Measurements from ENCODE around the gene ALG8.

Gene ALG8

DNA sequence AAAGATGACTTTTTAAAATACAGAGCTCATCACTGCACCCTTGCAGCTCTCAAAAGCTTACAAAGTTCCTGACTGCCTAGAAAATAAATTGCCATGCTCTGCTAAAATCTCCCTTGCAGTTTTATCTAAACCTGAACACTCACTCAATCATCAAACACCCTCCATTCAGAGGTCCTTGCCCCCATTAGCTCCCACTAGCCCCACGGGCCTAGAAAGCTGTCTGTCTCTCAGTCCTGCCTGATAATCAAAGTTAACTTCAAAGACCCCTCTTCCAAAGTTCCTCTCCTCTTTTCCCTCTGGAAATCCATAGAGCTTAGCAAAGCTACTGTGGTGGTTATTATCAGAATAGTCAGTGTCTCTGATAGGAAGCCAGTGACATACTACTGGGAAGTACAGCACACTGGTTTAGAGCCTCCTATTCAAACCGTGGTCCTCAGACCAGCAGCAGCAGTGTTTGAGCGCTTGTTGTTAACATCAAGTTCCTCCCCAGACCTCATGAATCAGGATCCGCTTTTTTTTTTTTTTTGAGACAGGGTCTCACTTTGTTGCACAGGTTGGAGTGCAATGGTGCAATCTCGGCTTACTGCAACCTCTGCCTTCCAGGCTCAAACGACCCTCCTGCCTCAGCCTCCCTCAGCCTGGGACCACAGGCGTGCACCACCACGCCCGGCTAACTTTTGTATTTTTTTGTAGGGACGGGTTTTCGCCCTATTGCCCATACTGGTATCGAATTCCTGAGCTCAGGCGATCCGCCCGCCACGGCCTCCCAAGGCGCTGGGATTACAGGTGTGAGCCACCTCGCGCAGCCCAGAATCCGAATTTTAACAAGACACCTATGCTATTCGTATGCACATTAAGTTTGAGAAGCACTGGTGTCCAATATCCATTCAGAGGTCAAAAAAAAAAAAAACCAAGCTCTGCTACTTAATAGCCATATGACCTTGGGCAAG lies 60.9 kb downstream of the ALG8 start:
- no peak for TF ChIP-seq ZNF274 (IDR thresholded peaks at IDR 0.05; ENCODE audit: low read depth, low read length)
- H3K4me3 ChIP-seq (ENCODE audit: low read length), result peak overlapping the region; percentile 84

DNA sequence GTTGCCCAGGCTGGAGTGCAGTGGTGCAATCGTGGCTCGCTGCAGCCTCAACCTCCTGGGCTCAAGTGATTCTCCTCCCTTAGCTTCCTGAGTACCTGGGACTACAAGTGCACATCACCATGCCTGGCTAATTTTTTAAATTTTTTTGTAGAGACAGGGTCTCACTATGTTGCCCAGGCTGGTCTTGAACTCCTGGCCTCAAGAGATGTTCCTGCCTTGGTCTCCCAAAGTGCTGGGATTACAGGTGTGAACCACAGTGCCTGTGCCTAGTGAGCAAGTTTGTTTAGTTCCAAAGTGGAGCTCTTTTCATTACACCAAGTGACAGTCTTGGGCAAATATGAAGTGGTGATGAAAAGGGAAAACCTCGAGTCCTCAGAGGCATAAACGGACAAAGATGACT lies 61.8 kb downstream of the ALG8 start:
- H3K4me3 ChIP-seq (ENCODE audit: low read length), result peak overlapping the region; percentile 84; the same call in 1 of the 2 replicates

- H3K4me3 ChIP-seq (ENCODE audit: low read length), result no peak overlapping the region
- no peak for TF ChIP-seq ZNF274 (IDR thresholded peaks at IDR 0.05; ENCODE audit: low read depth, low read length)
Observed at GRCh38 chr11:78076733-78077403, 62.6 kb downstream of the ALG8 start.

GRCh38 chr11:78074756-78075155 lies 64.7 kb downstream of the ALG8 start:
- no peak for TF ChIP-seq ZNF274 (IDR thresholded peaks at IDR 0.05; ENCODE audit: low read depth, low read length)
- no peak overlapping the region for H3K4me3 ChIP-seq (ENCODE audit: low read length)

DNA sequence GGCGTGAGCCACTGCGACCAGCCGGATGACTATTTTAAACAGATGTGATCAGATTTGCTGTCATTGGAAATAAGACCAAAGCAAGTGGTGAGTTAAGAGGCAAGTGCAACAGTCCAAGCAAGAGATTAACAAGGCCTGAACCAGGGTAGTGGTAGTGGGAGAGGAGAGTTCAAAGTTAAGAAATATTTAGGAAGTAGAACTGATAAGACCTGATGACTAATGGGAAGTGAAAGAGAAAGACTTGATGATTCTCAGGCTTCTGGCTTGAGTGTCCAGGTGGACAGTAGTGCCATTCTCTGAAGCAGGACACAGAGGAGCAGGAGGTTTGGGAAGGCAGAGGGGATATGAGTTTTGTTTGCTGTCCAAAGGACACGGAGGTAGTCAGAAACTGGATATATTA lies 67.0 kb downstream of the ALG8 start:
- H3K4me3 ChIP-seq (ENCODE audit: low read length), result no peak overlapping the region
- no peak for TF ChIP-seq ZNF274 (IDR thresholded peaks at IDR 0.05; ENCODE audit: low read depth, low read length)

- no peak for TF ChIP-seq ZNF274 (IDR thresholded peaks at IDR 0.05; ENCODE audit: low read depth, low read length)
- no peak overlapping the region for H3K4me3 ChIP-seq (ENCODE audit: low read length)
Observed at GRCh38 chr11:78071717-78072116, 67.7 kb downstream of the ALG8 start.

DNA sequence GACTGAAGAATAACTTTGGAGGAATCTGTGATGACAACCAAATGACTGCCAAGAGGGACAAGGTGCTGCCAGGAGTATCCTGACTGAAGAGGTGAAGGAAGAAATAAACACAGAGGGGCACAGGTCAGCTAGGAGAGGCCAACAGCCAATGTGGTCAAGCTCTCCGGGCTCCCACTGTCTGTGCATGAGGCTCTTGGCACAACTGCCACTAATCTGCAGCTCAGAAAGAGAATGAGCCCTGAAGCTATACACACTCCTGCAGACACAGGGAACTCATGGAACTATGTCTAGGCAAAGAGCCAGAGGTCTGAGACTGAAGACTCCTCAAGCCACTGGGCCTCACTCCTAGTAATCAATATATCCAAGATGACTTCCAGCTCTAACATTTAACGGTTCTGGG lies 68.8 kb downstream of the ALG8 start:
- no peak for TF ChIP-seq ZNF274 (IDR thresholded peaks at IDR 0.05; ENCODE audit: low read depth, low read length)
- H3K4me3 ChIP-seq (ENCODE audit: low read length), result no peak overlapping the region

GRCh38 chr11:78069465-78069864 lies 70.0 kb downstream of the ALG8 start:
- no peak for TF ChIP-seq ZNF274 (IDR thresholded peaks at IDR 0.05; ENCODE audit: low read depth, low read length)
- no peak overlapping the region for H3K4me3 ChIP-seq (ENCODE audit: low read length)

DNA sequence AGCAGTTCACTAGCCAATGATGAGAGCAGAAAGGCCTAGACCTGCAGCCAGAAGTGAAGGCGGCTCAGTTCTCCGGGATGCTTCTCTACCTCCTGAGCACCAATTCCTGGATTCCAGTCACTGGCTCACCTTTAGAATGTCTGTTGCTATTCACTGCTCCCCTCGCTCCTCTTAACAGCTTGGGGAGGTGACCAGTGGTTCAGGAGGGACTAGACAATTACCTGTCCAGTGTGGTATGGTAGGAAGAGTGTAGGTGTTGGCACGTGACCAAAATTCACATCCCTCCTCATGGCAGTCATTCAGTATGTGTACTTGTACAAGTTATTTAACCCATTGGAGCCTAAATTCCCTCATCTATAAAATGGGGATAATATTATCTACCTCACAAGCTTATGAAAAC lies 71.7 kb downstream of the ALG8 start:
- TF ChIP-seq ZNF274 (IDR thresholded peaks at IDR 0.05; ENCODE audit: low read depth, low read length), result no peak
- H3K4me3 ChIP-seq (ENCODE audit: low read length), result no peak overlapping the region

DNA sequence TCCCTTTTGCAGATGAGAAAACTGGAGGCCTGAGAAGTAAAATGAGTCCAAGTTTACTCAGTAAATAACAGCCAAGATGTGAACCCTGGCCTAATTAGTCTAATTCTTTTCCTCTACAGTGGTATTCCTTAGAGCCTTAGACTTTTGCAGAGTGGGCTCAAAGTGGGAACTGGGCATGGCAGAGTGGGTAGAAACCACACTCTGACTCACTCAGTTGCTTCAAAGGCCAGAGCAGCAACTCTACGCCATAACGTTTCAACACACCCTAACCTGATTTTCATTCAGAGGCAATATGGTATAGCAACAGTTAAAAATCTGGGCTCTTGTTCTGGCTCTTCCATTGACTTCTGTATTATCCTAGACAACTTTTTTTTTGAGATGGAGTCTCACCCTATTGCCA lies 73.0 kb downstream of the ALG8 start:
- TF ChIP-seq ZNF274 (IDR thresholded peaks at IDR 0.05; ENCODE audit: low read depth, low read length), result no peak
- no peak overlapping the region for H3K4me3 ChIP-seq (ENCODE audit: low read length)

GRCh38 chr11:78065203-78065602 lies 74.2 kb downstream of the ALG8 start:
- TF ChIP-seq ZNF274 (IDR thresholded peaks at IDR 0.05; ENCODE audit: low read depth, low read length), result no peak
- H3K4me3 ChIP-seq (ENCODE audit: low read length), result no peak overlapping the region

GRCh38 chr11:78063440-78064181 lies 75.8 kb downstream of the ALG8 start, which contains the start of gene THRSP:
Gene THRSP, plus strand, starts transcription at chr11:78063861. Its CDS starts 21 bp downstream, at chr11:78063882.
- no peak within 1 kb of the TSS for H3K4me3 ChIP-seq (ENCODE audit: low read length)
- TF ChIP-seq ZNF274 (IDR thresholded peaks at IDR 0.05; ENCODE audit: low read depth, low read length), result no peak

DNA sequence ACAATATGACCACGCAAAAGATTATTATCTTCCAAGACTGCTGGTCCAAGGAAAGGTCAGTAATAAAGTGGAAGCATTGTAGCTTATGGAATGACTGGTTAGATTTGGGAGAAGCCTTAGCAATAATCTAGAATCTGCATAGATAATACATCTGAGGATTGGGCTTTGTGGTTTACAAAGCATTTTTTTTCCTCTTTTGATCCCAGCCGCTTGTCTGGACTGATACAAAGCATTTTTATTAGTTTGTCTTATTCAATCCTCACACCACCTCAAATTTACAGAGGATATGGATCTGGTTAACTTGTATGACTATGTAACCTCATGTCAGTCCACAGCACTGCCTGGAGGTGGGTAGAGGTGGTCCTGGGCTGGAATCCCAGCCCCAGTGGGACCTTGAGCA lies 76.8 kb downstream of the ALG8 start:
- no peak overlapping the region for H3K4me3 ChIP-seq (ENCODE audit: low read length)
- TF ChIP-seq ZNF274 (IDR thresholded peaks at IDR 0.05; ENCODE audit: low read depth, low read length), result no peak

DNA sequence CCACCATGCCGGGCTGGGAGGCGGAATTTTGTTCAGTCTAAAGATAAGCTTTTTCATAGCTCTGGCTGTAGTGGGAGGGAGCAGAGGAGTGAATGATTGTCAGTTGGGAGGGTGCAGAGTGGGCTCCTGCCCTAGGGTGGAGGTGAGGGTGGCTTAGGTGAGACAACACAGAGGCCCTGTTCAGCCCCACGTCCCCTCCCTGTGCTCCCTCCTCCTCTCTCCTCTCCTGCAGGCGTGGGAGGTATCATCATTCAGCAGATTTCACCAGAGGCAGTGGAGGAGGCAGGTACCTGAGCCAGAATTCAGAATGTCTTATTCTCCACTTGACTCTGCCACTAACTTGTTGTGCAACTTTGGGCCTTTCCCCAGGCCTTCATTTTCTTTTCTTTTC lies 77.5 kb downstream of the ALG8 start:
- TF ChIP-seq ZNF274 (IDR thresholded peaks at IDR 0.05; ENCODE audit: low read depth, low read length), result no peak

More for the DNA sequence above, 77.5 kb downstream of the ALG8 start:
- no peak overlapping the region for H3K4me3 ChIP-seq (ENCODE audit: low read length)

Data from GM08714 (cell line).